ENCODE measurements around the gene NDUFB7.
"Not testable (repeated sequence)": the region's sequence is repeated elsewhere in the genome, so short reads cannot be mapped to it uniquely, and the experiment has no call there.

Gene NDUFB7

DNA sequence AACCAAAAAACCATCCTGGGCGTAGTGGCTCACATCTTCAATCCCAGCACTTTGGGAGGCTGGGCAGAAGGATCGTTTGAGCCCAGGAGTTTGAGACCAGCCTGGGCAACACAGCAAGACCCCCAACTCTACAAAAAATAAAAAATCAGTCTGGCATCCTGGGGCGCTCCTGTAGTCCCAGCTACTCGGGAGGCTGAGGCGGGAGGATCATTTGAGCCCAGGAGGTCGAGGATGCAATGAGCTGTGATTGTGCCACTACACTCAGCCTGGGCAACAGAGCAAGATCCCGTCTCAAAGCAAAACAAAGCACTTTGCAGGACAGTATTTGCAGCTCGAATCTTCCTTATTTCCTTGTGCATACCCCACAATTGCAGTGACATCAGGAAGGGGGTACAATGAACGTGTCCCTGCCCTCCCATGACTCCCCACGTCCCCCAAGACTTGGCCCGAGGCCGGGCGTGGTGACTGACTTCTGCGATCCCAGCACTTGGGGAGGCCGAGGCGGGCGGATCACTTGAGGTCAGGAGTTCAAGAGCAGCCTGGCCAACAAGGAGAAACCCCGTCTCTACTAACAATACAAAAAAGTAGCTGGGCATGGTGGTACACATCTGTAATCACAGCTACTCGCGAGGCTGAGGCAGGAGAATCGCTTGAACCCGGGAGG is 870 bp downstream of the NDUFB7 start:
- no peak for DNase-seq

DNA sequence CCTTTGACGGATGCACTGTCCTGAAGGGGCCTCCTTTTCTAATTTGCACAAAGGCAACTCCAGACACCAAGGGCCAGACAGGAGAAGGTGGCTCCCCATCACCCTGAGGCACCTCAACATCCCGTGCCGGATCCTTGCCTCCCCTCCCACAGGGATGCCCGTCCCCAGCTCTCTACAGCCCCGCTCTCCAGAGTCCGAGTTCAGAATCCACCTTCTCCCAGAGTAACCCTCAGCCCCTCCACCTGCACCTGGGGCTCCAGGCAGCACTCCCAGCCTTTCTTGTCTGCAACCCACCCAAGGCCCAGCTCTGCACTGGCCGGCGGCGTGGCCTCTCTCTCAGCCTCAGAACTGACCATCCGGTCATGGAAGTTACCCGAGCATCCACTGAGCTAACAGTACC is 4.8 kb downstream of the NDUFB7 start:
- no peak for DNase-seq

DNA sequence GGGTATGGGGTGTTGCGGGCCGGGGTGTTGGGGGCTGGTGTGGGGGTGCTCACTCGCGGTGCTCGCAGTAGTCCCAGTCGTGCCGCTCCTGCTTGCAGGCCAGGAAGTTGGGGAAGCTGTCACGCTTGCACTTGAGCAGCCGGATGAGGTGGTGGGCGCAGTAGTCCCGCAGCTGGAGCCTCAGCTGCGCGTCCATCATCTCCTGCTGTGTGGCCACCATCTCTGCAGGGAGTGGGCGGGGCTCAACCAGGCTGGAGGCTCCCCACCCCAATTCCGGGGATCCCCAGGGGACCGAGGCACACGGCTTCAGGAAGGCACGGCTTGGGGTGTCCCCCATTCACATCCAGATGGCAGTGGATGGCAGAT is 5.2 kb downstream of the NDUFB7 start:
- DNase-seq = no peak

DNA sequence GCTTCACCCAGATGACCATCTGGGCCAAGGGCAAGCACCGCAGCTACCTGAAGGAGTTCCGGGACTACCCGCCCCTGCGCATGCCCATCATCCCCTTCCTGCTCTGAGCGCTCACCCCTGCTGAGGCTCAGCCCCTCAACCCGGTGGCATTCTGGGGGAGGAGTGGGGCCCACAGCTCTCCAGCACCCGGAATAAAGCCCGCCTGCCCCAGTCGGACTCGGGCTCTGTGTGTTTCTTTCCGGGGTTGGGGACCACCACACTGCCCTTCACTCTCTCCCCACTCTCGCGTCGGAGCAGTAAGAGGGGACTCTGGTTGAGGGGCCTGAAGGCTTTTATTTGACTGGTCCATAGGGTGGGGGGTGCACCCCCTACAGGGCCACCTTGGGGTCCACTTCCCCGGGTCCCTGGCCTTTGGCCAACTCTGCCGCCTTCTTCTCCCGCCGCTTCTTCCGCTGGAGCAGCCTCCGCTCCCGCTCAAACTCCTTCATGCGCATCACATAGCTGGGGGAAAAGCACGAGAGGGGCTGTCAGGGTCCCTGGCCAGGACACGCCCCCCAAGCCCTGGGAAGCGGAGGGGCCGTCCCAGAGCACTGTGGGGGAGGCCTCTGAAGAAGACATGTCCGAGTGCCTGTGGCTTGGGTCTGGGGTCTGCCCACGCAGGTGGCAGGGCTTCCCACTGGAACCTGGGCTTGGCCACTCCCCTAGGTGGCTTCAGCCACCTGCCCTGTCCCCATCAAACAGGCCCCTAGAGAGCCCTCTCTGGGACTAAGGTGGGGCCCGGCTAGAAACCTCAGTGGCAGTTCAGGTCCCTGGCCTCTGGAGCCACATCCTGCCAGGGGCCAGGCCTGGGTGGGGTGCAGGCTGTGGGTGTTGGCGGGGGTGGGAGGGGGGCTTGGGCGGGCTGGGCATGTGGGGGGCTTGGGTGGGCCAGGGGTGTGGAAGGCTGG is 5.8 kb downstream of the NDUFB7 start:
- DNase-seq = no peak

DNA sequence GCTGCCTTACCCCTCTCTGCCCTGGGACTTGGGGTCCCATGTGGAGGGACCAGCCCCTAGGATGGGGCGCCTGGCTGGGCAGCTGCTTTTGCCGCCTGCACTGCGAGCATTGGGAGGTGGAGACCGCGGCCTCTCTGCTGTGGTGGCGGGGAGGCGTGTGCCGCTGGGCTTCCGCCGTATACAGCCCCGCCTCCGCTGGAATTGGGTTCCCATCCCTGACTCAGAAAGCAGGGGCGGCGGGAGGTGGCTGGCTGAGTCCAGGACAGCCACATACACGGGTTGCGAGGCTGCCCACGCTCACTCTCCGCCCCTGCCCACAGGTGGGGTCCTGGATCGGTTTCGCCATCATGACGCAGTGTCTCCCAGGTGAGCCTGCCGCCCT is 6.6 kb downstream of the NDUFB7 start:
- no peak for DNase-seq

DNA sequence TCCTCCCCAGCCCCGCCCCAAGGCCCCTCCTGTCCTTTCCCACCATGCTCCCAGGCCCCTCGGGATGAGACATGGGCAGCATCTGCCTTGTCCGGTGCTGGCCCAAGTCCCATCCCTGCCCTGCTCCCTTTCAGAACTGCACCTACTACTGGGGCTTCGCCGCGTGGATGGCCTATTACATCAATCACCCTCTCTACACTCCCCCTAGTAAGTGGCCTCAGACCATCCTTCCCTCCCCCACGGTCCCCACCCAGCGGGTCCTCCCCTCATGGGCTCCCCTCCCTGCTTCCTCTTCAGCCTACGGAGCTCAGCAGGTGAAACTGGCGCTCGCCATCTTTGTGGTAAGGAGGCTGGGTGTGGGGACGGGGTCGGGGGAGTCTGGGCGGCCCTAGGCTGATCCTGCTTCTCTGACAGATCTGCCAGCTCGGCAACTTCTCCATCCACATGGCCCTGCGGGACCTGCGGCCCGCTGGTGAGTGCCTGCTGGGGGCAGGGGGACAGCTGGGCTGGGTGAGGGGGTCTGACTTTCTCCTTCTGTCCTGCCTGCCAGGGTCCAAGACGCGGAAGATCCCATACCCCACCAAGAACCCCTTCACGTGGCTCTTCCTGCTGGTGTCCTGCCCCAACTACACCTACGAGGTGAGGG is 7.1 kb downstream of the NDUFB7 start:
- DNase-seq = not testable (repeated sequence)

DNA sequence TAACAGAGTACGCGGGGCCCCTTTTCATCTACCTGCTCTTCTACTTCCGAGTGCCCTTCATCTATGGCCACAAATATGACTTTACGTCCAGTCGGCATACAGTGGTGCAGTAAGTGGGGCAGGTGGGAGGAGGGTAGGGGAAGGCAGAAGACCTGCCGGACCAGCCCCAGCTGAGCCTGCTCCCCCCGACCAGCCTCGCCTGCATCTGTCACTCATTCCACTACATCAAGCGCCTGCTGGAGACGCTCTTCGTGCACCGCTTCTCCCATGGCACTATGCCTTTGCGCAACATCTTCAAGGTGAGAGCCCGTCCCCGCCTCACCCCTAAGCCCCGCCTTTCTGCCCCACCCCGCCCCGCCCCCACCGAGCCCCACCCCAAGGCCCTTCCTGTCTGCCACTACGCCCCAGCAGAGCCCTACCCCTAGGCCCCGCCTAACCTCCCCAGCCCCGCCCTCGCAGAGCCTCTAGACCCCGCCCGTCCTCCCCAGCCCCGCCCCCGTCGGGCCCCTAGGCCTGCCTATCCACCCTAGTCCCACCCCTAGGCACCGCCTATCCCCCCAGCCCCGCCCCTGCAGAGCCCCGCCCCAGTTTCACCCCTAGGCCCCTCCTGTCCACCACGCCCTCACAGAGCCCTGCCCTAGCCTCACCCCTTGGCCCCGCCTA is 7.7 kb downstream of the NDUFB7 start:
- DNase-seq = peak in 1 of 2 experiments; percentile 47

DNA sequence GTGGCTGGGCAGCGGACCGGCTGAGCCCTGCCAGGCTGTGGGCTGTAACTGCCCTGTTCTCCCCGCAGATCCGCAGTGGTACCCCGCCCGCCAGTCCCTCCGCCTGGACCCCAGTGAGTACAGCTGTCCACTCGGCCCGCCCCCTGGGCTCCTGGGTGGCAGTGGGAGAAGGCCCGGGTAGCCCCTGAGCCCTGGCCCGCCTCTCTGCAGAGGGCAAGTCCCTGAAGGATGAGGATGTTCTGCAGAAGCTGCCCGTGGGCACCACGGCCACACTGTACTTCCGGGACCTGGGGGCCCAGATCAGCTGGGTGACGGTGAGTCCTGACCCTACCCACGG is 8.3 kb downstream of the NDUFB7 start:
- no peak for DNase-seq

DNA sequence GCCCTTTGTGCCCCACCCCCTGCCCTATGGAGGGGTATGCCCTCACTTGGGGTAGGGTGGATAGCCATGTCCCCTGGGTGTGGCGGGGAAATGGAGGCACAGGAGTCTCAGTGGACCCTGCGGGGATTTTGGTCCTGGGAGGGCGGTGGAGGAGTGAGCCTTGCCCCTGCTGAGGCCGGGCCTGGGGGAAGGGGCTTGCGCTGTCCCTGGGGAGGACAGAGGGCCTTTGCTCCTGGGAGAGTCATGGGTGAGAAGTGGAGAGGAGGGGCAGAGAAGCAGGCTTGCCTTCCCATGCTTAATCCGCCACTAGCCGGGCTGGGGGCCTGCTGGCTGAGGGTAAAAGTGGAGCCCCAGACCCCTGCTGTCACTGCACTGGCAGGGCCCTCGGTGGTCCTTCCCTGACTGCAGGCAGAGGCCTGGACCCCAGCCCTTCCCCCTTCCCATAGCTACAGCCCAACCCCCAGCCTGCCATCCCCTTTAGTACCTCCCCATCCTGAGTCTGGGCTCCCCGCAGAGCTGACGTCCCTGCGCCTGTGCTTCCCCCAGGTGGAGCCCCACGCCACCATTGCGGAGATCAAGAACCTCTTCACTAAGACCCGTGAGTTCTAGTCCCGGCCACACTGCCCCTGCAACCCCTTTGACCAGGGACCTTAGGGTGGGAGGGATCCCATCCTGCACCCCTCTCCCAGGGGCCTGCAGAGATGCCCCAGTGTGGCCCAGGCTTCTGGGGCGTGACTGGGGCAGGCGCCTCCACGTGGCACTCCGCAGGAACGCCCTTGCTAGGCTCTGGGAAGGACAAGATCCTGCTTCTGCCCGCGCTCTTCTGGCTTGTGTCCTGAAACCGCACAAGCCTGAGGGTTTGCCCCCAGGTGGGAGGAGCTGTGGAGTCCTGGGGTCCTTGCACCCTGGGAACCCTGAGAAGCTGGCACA is 8.9 kb downstream of the NDUFB7 start:
- no peak for DNase-seq

DNA sequence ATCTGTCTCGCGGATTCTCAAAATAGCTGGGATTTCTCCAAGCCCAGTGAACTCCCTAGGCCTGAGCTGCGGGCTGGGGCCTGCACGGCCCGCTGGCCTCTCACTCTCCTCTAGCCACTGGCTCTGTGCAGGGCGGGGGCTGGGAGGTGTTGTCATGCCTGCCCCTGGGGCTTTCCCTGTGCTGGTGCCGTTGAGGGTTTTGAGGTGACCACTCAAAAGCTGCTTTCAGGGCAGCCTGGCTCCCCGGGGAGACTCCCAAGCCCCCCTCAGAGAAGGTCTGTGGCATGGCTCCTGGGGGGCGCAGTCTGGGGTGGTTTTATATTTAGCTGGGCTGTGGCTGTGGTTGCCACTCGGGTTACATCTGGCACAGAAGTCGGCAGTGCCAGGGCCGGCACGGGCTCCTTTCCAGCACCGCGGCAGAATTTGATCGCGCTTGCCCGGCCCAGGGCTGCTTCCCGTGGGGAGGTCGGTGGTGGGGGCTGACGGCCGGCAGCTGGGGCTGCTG is 10.0 kb downstream of the NDUFB7 start:
- no peak for DNase-seq

DNA sequence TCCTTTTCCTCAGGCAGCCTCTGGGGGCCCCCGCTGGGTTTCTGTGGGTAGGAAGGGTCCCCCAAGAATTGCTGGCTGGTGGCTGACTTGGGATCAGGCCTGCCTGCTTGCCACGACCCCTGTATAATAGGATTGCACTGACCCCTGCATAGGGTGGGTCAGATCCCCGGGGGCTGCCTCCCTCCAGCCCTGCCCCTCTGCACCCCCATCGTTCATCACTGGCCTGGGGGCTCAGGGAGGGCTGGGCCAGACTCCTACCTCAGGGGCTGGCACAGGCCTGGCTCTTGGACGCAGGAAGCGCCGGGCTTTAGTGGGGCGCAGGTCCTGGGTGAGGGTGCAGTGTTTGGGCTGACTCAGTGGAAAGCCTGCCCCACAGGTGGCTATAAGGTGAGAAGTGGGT is 10.6 kb downstream of the NDUFB7 start:
- no peak for DNase-seq

DNA sequence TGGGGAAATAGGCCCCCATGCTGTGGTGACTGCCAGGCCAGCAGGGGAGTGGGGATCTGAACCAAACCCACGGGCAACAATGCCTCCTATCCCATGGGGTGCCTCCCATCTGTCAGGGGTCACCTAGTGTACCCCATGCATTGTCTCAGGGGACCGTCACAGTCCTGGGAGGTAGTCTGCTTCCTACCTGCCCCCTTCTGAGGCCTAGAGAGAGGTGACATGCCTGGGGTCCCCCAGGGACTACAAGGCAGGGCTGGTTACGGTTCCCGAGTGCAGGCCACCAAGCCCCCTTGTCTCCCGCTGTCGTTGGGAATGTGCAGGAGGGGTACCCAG is 11.1 kb downstream of the NDUFB7 start:
- no peak for DNase-seq

DNA sequence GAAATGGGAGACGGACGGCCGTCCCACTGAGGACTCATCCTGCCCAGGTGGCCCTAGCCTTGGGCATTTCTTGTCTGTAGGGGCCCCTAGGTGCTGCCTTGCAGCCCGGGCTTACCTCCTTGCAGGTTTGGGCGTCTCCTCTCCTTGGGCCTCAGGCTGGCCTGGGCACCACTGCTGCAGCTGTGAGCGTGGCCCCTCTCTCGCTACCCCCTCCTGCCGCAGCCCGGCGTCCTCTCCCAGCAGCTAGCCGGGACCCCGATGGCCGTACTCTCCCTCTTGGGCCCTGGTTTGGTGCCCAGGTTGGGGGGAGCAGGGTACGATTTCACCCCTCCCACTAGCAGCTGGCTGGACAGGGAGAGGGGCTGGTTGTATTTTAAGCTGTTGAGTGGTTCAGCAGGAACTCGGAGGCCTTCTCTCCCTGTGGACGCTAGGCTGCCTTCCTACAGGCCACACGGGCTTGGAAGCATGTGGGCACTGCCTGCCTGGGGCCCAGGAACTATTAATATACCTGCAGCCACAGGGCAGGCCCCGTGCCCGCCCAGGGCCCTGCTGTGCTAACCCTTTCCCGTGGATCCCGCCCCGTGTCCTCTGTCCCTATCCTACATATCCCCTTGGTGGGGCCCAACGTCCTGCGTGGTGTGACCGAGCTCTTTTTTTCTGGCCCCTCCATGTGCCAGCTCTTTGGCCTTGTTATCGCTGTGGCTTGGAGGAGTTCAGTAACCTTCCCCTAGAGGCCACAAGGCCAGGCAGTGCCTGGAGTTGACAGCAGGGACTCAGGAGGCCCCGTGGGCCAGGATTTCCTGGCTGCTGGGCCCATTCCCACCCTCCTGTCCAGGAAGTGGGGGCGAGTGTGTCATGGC is 11.7 kb downstream of the NDUFB7 start:
- DNase-seq = no peak

DNA sequence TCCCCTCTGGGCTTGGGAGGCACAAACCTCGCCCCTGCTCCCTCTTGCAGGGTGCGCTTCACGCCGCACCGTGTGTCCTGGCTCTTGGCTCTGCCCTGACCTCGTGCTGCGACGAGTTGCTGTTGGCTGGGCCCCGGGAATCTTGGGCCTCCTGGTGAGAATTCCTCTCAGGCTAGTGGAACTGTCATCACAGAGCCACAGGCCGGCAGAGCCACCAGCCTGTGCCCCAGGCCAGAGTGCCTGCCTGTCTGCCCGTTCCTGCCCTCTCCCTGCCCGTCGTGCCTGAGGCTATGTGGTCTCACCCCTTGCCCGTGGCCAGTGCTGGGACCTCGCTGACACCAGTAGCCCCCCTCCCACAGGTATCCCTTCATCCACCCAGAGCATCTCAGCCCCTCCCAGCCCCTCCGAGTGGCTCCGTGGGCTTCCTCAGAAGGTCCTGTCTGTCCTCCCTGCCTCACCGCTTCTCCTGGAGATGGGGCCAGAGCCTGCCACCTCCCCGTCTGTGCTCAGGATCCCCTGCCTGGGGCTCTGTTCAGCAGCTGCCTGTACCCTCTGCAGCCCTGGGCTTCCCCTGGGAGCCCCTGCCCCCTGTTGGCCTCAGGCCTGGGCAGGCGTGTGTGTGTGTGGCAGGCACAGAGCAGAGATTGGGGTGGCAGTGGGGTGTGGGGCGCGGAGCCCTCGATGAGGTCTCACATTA is 13.3 kb downstream of the NDUFB7 start:
- no peak for DNase-seq

DNA sequence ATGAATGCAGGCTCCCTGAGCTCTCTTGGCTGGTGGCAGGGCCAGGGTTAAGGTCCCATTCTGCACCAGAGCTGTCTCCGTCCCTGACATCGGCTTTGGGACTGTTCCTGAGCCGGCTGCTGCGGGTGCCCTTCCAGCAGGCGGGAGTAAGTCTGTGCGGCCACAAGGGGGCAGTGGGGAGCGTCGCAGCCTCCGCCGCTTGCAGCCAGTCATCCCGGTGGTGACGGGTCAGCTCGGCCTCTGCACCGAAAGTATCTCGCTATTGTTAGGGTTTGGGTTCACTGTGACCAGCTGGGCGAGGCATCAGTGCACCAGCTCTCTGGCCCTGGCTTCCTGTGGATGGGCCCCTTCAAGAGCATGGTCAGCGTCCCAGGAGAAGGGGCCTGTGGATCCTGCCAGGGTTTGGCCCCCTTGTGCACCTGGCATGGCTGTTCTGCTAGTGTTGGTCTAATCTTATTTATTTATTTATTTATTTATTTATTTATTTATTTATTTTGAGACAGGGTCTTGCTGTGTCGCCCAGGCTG is 15.1 kb downstream of the NDUFB7 start:
- peak in 1 of 2 experiments; percentile 63 for DNase-seq

DNA sequence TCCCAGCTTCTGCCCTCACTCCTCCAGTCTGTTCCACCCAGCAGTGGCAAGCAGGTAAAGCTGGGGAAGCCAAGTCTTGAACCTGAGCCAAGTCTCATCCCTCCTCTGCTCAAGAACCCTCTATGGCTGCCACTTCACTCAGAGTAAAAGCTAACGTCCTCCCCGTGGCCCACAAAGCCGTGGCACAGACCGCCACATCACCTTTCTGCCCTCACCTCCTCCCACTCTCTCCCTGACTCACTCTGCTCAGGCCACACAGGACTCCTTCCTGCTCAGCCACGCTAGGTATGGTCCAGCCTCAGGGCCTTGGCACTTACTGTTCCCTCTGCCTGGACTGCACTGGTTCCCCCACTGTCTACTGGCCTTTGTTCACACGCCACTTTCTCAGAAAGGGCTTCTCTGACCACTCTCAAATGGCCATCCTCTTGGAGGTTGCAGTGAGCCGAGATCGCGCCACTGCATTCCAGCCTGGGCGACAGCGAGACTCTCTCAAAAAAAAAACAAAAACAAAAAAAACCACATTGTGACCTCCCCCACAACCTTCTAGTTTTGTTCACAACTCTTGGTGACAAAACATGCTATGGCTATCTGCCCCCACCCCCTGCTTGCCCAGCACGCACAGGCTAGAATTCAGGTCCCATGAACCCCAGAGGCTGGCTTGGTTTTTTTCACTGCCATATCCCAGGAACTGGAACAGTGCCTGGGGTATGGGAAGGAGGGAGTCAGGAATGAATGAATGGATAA is 15.8 kb downstream of the NDUFB7 start:
- no peak for DNase-seq

DNA sequence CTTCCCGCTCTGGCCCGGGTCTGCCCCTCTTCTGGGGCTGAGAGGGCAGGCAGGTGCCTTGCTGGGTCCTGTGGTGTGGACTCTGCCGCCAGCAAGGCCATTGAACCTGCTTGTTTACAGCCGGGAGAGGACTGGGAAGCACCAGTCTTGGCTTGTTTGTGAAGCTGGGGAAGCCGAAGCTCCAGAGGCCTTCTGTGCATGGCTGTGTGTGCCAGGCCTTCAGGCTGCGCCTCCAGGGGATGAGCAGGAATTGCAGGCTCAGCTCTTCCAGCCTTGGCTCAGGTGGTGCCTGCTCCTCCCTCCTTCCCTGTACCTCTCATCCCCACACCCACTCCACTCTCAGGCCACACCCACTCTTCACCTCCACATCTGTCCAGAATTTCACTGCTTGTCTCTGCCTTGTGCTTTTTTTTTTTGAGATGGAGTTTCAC is 17.5 kb downstream of the NDUFB7 start:
- peak in 1 of 2 experiments; percentile 17 for DNase-seq

DNA sequence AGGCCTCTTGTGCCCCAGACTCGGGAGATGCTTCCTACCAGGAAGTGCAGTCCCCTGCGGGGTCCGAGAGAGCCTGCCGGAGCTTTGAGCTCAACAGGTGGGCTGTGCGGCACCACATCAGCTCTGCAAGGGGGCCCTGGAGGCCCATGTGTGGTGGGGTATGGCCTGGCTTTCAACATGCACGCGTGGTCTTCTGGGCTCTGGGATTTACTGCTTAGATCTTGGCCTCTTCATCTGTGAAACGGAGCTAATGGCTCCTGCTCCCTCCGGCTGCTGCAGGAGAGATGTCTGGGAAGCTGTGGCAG is 18.0 kb downstream of the NDUFB7 start:
- DNase-seq = no peak

DNA sequence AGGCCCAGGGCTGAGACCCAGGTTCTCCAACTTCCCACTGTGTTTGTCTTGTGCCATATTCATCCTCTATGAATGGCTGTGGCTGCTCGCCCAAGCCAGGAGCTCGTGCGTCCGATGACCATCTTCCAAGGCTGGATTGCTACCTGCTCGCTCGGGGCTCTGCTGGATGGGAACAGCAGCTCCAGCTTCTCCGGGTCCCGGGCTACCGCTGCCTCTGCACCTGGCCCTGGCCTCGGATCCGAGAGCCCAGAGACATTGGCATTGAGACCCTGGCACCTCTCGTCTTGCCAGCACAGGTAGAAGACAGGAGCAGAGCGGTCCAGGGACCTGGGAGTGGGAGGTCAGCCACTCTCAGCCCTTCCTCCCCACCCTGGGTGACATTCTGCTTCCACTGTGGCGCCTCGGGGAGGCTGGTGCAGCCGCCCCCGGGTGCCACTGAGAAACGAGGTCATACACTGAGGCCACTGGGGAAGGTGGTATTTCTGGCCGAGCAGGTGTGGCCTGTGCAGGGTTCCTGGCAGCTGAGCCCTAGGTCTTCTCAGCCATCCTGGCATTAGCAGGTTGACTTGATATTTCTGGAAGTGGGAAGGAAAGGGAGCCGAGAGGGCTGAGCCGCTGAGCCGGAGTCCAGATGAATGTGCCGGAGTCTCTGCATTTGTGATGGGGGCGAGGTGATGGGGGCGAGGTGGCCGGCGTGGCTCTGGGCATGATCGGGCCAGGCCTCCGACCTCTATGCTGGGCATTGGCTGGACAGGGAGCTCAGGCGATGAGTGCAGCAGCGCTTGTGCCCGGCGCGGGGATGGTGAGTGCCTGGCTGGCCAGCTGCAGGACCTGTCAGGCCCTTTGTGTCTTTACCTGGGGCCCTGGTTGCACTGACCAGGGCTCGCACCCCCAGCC is 18.6 kb downstream of the NDUFB7 start:
- no peak for DNase-seq
